Right kidney (tissue), 1 donor: ENCODE data around the gene OLFM2.
"Not testable (repeated sequence)": the region's sequence is repeated elsewhere in the genome, so short reads cannot be mapped to it uniquely, and the experiment has no call there.

Experiments used
- DNase-seq: peaks from one replicate; pipeline ENCODE4 v3.0.0-alpha.2; 2016

OLFM2 gene

DNA sequence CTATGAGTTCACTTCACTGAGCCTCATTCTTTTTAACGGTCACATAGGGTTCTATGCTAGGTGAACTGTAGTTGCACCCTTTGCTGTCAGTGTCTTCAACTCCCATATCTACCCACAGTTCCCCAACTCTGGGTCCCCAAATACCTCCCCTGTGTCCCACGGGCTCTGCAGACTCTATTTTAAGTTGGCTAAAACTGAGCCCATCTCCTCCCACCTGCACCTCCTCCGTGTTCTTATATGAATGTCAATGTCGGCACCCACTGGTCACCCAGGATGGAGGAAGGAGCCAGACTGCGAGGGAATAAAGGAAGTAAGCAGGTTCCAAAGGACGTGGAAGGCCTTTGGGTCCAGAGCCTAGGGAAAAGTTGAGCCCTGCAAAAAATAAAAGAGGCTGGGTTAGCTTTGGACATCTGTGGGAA is 102.0 kb downstream of the OLFM2 start:
- no peak for DNase-seq

DNA sequence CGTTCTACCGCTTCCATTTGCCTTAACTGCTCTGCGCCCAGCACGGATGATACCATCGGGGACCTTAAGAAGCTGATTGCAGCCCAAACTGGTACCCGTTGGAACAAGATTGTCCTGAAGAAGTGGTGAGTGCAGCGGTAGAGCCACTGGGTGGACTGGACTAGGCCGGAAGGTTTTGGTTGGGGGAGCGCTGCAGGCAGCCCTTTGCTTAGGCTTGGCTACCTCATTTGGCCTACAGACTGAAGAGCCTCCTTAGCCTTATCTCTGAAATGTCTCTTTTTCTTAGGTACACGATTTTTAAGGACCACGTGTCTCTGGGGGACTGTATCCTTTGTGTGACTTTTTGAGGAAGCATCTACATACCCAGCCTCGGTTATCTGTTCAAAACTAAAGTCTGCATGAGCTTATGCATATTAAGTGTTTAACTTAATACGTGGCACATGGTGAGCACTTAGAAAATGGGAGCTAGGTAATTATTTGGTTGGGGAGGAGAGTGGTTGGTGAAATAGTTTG is 107.7 kb downstream of the OLFM2 start:
- no peak for DNase-seq

DNA sequence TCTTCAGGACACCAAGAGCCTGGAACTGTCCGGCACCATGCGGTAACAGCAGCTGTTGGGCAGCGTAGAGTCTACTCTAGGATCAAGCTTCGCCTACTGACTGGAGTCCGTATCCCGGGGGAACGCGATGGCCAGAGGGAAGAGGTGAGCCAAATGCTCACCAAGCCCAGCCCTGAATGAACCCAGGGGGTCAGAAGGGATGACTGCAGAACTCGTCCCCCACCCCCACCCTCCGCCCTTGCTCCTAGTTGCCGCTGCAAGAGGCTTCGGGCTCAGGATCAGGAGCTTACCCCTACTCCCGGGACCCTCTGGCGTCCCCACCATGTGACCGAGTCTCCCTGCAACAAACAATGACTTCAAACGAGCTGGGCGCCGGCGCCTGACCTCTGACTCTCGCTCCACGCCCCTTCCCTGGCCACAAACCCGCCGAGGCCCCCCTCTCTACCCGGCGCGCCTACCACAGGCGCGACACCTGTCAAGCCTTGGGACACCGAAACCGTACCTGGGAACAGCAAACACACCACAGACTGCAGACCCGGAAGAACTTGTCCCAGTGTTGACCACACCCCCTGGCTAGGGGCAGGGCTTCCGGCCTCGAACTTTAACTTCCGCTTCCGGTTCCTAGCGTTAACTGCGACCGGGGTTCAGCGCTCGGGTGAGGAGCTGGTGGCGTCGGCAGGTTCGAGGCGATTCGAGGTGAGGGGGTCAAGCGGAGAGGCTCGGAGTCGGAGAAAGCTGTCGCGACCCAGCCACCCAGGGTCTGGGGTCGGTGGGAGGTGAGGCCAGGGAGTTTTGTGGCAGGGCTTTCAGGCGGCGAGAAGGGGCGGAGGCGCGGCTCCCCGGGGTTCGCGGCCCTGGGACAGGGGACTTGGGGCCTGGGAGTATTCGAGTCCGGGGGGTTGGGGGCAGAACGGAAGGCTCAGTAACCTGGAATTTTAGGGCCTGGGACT is 108.8 kb downstream of the OLFM2 start, which contains the start of gene UBL5:
Gene UBL5 (plus strand): TSS at position 630 of the 950 bp plus-strand sequence. CDS start 420 bp downstream, outside the sequence.
- DNase-seq: peak; percentile 85

DNA sequence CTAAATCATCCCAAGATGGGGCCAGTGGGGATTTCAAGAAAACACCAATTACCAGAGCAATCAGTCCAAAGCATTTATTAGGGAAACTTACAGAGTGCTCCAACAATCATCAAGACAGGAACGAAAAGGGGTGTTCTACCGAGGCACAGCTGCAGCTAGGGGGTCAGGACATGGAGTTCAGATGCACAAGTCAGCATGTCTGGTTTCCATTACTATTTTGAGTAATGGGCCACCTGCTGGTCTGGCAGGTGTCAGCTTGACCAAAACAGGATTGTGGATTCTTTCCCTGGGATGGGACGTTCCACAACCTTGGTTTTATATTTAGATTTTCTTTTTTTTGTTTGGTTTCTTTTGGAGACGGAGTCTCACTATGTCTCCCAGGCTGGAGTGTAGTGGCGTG is 112.5 kb downstream of the OLFM2 start:
- DNase-seq: no peak

DNA sequence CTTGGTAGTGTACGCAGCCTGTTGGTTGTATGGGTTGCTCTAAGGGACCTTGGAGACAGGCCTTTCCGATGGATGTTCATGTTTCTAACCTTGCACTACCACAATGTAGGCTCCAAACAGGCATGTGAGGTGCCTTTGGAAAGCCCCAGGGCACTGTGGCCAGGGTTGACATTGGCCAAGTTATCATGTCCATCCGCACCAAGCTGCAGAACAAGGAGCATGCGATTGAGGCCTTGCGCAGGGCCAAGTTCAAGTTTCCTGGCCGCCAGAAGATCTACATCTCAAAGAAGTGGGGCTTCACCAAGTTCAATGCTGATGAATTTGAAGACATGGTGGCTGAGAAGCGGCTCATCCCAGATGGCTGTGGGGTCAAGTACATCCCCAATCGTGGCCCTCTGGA is 116.3 kb downstream of the OLFM2 start:
- not testable (repeated sequence) for DNase-seq

DNA sequence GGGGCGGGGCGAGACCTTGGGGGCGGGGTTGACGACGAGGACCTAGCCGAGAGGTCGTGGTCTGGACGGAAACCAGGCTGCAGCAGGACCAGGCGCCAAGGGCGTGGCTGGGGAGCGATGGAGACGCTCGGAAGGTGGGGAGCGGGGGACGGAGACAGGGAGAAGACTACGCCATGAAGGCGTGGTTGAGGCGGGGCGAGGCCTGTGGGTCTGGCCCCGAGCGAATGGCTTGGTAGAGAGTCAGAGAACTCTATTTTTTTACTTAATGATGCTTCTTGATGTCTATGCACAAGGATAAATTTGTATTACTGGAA is 116.8 kb downstream of the OLFM2 start:
- DNase-seq: peak; percentile 73

DNA sequence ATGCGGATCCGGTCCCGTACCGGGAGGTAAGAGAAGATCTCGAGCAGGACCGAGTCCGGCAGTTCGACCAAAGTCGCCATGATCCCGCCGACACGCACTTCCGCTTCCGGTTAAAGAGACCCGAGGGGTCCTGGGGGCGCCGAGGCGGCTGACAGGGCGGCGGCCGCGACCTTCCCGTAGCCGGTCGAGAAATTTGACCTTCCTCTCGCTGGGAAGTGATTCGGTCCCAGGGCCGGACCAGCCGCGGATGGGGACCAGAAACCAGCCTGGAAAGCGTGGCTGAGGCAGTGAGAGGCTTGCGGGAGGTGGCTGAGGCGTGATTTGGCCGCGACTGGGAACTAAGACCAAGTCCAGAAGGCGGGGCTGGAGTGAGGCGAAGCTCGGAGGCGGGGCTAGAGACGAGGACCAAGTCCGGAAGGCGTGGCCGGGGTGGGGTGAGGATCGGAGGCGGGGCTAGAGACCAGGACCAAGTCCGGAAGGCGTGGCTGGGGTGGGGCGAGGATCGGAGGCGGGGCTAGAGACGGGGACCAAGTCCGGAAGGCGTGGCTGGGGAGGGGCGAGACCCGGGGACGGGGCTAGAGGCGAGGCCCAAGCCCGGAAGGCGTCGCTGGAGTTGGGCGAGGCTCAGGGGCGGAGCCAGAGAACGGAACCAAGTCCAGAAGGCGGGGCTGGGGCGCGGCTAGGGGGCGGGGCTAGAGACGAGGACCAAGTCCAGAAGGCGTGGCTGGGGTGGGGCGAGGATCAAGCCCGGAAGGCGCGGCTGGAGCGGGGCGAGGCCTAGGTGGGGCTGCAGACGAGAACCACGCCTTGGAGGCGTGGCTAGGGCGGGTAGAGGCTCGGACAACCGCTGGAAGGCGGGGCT is 117.3 kb downstream of the OLFM2 start, which contains the start of gene FBXL12:
Gene FBXL12 (minus strand): TSS at position 346 of the 862 bp plus-strand sequence. CDS start 266 bp downstream, at position 80.
- DNase-seq: peak; percentile 99

DNA sequence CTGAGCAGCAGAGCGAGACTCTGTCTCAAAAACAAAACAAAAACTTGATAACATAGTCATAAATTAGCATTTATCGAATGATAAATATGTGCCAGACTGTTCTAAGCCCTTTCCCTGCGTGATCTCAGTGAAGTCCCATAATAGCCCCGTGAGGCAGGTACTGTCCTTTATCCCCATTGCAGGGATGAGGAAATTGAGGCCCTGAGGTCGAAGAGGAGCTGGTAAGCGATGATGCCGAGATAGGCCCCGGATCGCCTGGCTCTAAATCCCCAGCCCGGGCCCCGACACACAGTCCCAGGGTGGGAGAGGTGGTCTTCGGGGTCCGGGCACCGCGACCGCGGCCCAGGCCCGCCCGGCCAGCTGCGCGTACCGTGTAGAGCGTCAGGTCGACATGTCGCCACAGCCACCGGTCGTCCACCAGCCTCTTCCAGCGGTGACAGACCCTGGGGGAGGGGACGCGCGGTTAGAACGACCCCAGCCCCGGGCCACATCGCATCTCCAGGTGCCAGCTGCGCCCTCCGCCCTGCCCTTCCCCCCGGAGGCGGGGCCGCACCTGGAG is 118.1 kb downstream of the OLFM2 start:
- DNase-seq: no peak

DNA sequence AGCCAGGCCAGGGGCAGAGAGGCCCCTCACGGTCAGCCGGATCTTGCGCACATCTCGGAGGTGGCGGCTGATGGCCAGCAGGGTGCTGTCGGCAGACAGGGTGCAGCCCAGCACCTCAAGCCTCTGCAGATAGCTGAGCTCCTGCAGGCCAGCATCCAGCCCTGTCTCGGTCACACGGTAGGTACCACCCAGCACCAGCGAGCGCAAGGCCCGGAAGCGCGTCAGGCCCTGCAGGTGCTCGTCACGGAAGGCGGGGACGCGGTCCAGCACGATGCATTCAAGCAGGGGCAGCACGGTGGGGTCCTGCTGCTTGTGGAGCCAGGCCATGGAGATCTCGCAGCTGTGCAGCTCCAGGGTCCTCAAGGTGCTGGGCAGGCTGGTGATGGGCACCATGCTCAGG is 125.2 kb downstream of the OLFM2 start:
- no peak for DNase-seq

DNA sequence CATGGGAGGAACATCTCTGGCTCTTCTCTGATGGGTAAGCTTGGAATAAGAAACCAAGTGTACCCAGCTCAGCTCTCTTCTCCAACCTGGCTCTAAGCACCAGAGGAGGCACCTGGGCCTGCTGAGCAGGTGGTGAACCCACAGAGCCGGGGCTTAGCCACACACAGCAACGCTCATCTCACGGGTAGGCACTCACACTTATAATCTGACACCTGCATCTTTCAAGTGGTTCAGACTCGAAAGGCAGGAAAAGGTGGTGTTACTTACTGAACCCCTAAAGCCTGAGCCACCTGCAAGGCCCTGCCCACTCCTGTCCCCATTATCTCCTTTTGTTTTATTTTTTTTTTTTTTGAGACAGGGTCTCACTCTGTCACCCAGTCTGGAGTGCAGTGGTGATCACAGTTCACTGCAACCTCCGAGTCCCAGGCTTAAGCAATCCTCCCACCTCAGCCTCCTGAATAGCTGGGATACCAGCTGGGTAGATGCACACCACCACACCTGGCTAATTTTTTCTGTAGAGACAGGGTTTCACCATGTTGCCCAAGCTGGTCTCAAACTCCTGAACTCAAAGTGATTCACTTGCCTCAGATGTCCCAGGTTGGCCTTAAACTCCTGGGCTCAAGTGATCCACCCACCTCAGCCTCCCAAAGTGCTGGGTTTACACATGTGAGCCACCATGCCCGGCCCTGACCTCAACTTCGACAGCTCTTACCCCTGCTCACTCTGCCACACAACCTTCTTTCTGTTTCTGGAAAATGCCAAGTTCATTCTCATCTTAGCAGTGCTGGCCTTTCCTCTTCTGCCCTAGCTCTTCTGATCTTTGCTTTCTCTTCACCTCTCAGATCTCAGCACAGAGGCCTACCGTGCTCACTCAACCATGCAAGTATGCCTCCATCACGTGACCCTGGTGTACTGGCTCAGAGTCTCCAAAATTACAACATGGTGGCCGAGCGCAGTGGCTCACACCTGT is 127.2 kb downstream of the OLFM2 start:
- no peak for DNase-seq

DNA sequence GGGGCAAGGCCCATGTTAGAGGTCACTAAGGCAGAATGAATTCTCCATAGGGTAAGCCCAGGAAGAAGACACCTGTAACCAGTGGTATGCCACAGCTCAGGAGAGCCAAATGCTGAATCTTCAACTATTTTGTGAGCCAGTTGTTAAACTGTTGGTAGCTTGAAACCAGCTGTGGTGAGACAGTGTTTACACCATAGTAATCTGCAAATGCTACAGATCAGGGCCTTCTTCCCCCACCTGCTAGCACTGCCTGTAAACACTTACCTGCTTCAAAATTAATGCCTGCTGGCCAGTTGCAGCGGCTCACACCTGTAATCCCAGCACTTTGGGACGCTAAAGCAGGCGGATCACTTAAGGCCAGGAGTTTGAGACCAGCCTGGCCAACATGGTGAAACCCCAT is 129.5 kb downstream of the OLFM2 start:
- no peak for DNase-seq
